PFSK-1 (cell line): Measurements from ENCODE around the gene ZNF80. TPM values are rescaled to one million over a fixed set of nuclear protein-coding genes. Genes with fewer than 3 reads are reported as not detected.
"Not testable (repeated sequence)": the region's sequence is repeated elsewhere in the genome, so short reads cannot be mapped to it uniquely, and the experiment has no call there.

Source experiments
- FOXP2 ChIP-seq: optimal IDR thresholded peaks from 2 replicates; pipeline ENCODE3; 2011; ENCODE audit warnings: borderline replicate concordance, control low read depth, inconsistent platforms; ENCODE audit not compliant: insufficient read depth; ENCODE audit errors: extremely low read length, extremely low read depth
- POLR2AphosphoS5 ChIP-seq: IDR thresholded peaks from 2 replicates; pipeline ENCODE4 v1.6.1; 2012; ENCODE audit warnings: low read depth, mild to moderate bottlenecking, control low read depth, low read length, moderate library complexity
- REST ChIP-seq, 2 experiments: IDR thresholded peaks; 2 replicates each; pipeline versions ENCODE4 v1.6.1 to v1.8.0; 2011 to 2012; ENCODE audit warnings: low read depth in 2 of 2, low read length in 2 of 2, control low read depth in 1 of 2, inconsistent platforms in 1 of 2, mild to moderate bottlenecking in 1 of 2, moderate library complexity in 1 of 2; ENCODE audit not compliant: insufficient read depth in 1 of 2
- SIN3A ChIP-seq: IDR thresholded peaks from 2 replicates; pipeline ENCODE4 v1.6.1; 2012; ENCODE audit warnings: mild to moderate bottlenecking, low read length, moderate library complexity, borderline replicate concordance; ENCODE audit not compliant: insufficient read depth
- TAF1 ChIP-seq: IDR thresholded peaks from 2 replicates; pipeline ENCODE4 v1.6.1; 2012; ENCODE audit warnings: low read length, control low read depth, borderline replicate concordance; ENCODE audit not compliant: insufficient read depth
- polyA plus RNA-seq: library from polyadenylated mRNA; unstranded; fragments of >200 nt; gene quantifications from one replicate; pipeline ENCODE4 v1.2.1, GENCODE V29; 2012; ENCODE audit warnings: low read depth, missing spikeins; ENCODE audit not compliant: insufficient read length

ZNF80 gene
- not detected for polyA plus RNA-seq

GRCh38 chr3:114237478-114237877, at the start of gene ZNF80:
TSS of gene ZNF80 (minus strand) at chr3:114237578. CDS start at chr3:114237074, 504 bp downstream.
- not testable (repeated sequence) for TF ChIP-seq POLR2AphosphoS5, TAF1, SIN3A

DNA sequence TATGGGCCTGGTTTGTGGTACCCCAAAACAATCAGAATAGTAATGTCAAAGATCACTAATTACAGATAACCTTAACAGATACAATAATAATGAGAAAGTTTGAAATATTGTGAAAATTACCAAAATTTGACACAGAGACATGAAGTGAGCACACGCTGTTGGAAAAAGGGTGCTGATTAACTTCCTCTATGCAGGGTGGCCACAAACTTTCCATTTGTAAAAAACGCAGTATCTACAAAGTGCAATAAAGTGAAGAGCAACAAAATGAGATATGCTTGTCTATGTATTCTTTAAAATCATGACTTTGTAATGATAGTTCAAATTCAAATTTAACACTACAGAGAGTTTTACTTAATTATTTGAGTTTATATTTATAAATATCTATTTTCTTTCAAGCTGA, 48.9 kb upstream of the ZNF80 start:
- TF ChIP-seq TAF1 = no peak
- no peak for TF ChIP-seq POLR2AphosphoS5
- TF ChIP-seq SIN3A = no peak
- TF ChIP-seq REST (IDR thresholded peaks at IDR 0.05; ENCODE audit: insufficient read depth in 1 of 2, low read depth in 2 of 2, low read length in 2 of 2) = no peak
- TF ChIP-seq FOXP2 = no peak

DNA sequence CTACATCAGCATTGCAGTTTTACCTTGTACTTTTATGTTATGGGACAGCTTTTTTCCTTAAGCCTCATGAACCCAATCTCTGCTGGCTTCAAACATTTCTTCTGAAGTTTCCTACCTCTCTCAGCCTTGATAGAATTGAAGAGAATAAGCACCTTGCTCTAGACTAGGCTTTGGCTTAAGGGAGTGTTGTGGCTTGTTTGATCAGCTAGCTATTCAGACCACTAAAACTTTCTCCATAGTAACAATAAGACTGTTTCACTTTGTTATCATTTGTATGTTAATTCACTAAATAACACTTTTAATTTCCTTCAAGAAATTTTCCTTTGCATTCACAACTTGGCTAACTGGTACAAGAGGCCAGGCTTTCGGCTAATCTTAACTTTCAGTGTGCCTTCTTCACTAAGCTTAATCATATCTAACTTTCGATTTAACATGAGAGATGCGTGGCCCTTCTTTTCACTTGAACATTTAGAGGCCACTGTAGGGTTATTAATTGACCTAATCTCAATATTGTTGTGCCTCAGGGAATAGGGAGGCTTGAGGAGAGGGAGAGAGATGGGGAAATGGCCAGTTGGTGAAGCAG, 48.4 kb upstream of the ZNF80 start:
- no peak for TF ChIP-seq REST (IDR thresholded peaks at IDR 0.05; ENCODE audit: insufficient read depth in 1 of 2, low read depth in 2 of 2, low read length in 2 of 2)
- TF ChIP-seq TAF1 = no peak
- no peak for TF ChIP-seq FOXP2
- no peak for TF ChIP-seq POLR2AphosphoS5
- no peak for TF ChIP-seq SIN3A

GRCh38 chr3:114284644-114285043, 47.3 kb upstream of the ZNF80 start:
- TF ChIP-seq REST (IDR thresholded peaks at IDR 0.05; ENCODE audit: insufficient read depth in 1 of 2, low read depth in 2 of 2, low read length in 2 of 2) = no peak

DNA sequence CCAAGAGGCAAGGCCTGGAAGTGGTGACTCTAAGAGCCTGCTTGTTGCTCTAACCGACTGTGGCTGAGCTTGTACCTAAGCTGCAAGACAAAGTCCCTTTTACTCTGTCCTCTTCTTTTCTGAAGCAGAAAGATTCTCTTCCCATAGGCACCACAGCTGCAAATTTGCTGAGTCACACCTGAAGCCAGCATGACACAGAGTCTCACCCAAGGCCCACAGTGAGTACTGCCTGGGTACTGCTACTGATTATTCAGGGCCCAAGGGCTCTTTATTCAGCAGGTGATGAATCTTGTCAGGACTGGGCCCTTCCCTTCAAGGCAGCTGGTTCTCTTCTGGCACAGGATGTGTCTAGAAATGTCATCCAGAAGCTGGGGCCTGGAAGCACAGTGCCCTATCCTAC, 37.6 kb upstream of the ZNF80 start:
- TF ChIP-seq POLR2AphosphoS5 (no peak), SIN3A (no peak), FOXP2 (no peak), REST (IDR thresholded peaks at IDR 0.05; ENCODE audit: insufficient read depth in 1 of 2, low read depth in 2 of 2, low read length in 2 of 2) (no peak), TAF1 (no peak)
